Inferior parietal cortex (tissue), 1 donor: ENCODE data around the gene CAMK1D.

Experiments
- DNase-seq: peaks from one replicate; pipeline ENCODE4 v3.0.0-alpha.2; 2016; ENCODE audit errors: extremely low spot score

Gene CAMK1D

GRCh38 chr10:12823328-12823727 is 474.0 kb downstream of the CAMK1D start:
- no peak for DNase-seq

GRCh38 chr10:12825260-12825849 is 476.0 kb downstream of the CAMK1D start:
- DNase-seq: no peak

GRCh38 chr10:12826800-12827372 is 477.5 kb downstream of the CAMK1D start:
- no peak for DNase-seq

GRCh38 chr10:12828736-12829135 is 479.4 kb downstream of the CAMK1D start:
- DNase-seq: no peak

- DNase-seq: no peak
Observed at GRCh38 chr10:12829831-12830390, 480.6 kb downstream of the CAMK1D start.

GRCh38 chr10:12832096-12832495 is 482.7 kb downstream of the CAMK1D start:
- DNase-seq: no peak

- DNase-seq: no peak
Observed at GRCh38 chr10:12833451-12833850, 484.1 kb downstream of the CAMK1D start.

GRCh38 chr10:12834116-12834665 is 484.8 kb downstream of the CAMK1D start:
- no peak for DNase-seq

GRCh38 chr10:12834721-12835120 is 485.4 kb downstream of the CAMK1D start:
- DNase-seq: no peak

GRCh38 chr10:12835709-12836108 is 486.4 kb downstream of the CAMK1D start:
- DNase-seq: no peak

GRCh38 chr10:12838366-12838765 is 489.0 kb downstream of the CAMK1D start:
- no peak for DNase-seq

GRCh38 chr10:12838995-12839927 is 489.9 kb downstream of the CAMK1D start:
- no peak for DNase-seq

- DNase-seq: no peak
Observed at GRCh38 chr10:12839941-12840611, 490.7 kb downstream of the CAMK1D start.

- DNase-seq: no peak
Observed at GRCh38 chr10:12841426-12841825, 492.1 kb downstream of the CAMK1D start.

GRCh38 chr10:12841826-12842225 is 492.5 kb downstream of the CAMK1D start:
- DNase-seq: no peak

GRCh38 chr10:12842310-12842709 is 493.0 kb downstream of the CAMK1D start:
- DNase-seq: no peak

GRCh38 chr10:12843296-12843945 is 494.1 kb downstream of the CAMK1D start:
- DNase-seq: no peak

GRCh38 chr10:12844811-12845483 is 495.6 kb downstream of the CAMK1D start:
- DNase-seq: peak; percentile 69

- DNase-seq: no peak
Observed at GRCh38 chr10:12846718-12847117, 497.4 kb downstream of the CAMK1D start.

- DNase-seq: no peak
Observed at GRCh38 chr10:12847361-12847975, 498.1 kb downstream of the CAMK1D start.
